ENCODE measurements around the gene CDK14. TPM values are rescaled to one million over a fixed set of nuclear protein-coding genes. Genes with fewer than 3 reads are reported as not detected.

CDK14 gene
- total RNA-seq, 4 donors from 2014 or later, result 29.3 to 37.8 (median 33.0) TPM

- no peak for DNase-seq
These were observed 248.3 kb downstream of the CDK14 start for GRCh38 chr7:90844421-90844820.

DNA sequence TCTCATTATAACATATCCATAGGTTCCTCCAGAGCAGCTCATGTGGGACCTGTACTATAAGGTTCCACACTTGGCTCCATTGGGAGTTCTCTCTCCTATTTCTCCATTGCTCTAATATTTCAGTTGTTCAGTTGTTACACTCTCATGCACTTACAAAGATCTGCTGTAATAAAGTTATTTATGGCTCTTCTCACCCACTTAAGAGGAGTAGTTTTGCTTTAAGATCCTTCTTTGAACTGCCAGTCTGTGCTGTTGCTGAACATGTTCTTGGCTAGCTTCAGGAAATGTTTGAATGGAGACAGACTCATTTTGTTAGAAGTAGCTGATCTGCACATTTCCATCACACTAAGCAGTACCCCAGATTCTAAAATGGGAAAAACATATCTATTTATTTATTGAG, 250.1 kb downstream of the CDK14 start:
- H3K27me3 ChIP-seq, result no peaks in the 10 kb centered on the region
- no peaks in the 10 kb centered on the region for H3K9me3 ChIP-seq
- no peaks in the 10 kb centered on the region for H3K4me1 ChIP-seq
- no peak for TF ChIP-seq POLR2A (IDR thresholded peaks at IDR 0.05)
- no peak for DNase-seq
- no peak overlapping the region for H3K4me3 ChIP-seq (replicated peaks in 1 of 3)
- intact Hi-C loops (cut with DNase I), result no loop called here
- no peak overlapping the region for H3K27ac ChIP-seq
- no peaks in the 10 kb centered on the region for H3K36me3 ChIP-seq

More at GRCh38 chr7:90844421-90844820, 248.3 kb downstream of the CDK14 start:
- Histone ChIP-seq H3K4me3 (replicated peaks in 1 of 3) (no peak overlapping the region), H3K4me1 (no peaks in the 10 kb centered on the region), H3K27me3 (no peaks in the 10 kb centered on the region), H3K36me3 (no peaks in the 10 kb centered on the region), H3K27ac (no peak overlapping the region), H3K9me3 (no peaks in the 10 kb centered on the region)
- TF ChIP-seq CTCF (IDR thresholded peaks at IDR 0.05) (no peak), POLR2A (IDR thresholded peaks at IDR 0.05) (no peak)
- WGBS, 2 donors, result 78 to 81% methylated on average over 1 of the region's 1 CpG
- intact Hi-C loops (cut with DNase I), result no loop called here

DNA sequence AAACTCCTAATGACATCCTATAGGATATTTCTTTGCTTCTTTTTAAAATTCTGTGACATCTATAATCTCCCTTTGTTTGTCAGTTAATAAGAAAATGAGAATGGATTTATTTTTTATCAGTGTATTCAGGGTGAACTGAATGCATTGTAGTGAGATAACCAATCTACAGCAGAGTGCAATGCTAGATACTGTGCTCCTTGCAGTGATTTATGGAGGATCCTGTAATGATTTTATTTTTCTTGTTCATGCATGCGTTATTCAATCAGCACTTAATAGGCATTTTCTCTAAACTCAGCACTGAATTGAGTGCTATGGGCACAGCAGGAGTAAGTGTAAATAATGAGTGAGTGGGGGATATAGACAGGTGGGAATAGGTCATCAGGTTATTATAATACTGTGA, 253.9 kb downstream of the CDK14 start:
- WGBS, 2 donors, result 83 to 94% methylated on average over 1 of the region's 1 CpG
- intact Hi-C loops (cut with DNase I), result no loop called here

GRCh38 chr7:90850471-90850870, 254.3 kb downstream of the CDK14 start:
- Histone ChIP-seq H3K27ac (no peak overlapping the region), H3K27me3 (no peaks in the 10 kb centered on the region), H3K36me3 (no peaks in the 10 kb centered on the region), H3K4me3 (replicated peaks in 1 of 3) (no peak overlapping the region), H3K4me1 (no peaks in the 10 kb centered on the region), H3K9me3 (no peaks in the 10 kb centered on the region)
- DNase-seq, result no peak
- 78 to 85% methylated on average over 2 of the region's 2 CpGs for WGBS, 2 donors
- no peak for TF ChIP-seq CTCF (IDR thresholded peaks at IDR 0.05)
- TF ChIP-seq POLR2A (IDR thresholded peaks at IDR 0.05), result no peak
- intact Hi-C loops (cut with DNase I), result no loop called here

More for the DNA sequence above, 253.9 kb downstream of the CDK14 start:
- Histone ChIP-seq H3K27me3 (no peaks in the 10 kb centered on the region), H3K27ac (no peak overlapping the region), H3K9me3 (no peaks in the 10 kb centered on the region), H3K4me1 (no peaks in the 10 kb centered on the region), H3K36me3 (no peaks in the 10 kb centered on the region), H3K4me3 (replicated peaks in 1 of 3) (no peak overlapping the region)
- TF ChIP-seq CTCF (IDR thresholded peaks at IDR 0.05) (no peak), POLR2A (IDR thresholded peaks at IDR 0.05) (no peak)
- DNase-seq, result no peak

DNA sequence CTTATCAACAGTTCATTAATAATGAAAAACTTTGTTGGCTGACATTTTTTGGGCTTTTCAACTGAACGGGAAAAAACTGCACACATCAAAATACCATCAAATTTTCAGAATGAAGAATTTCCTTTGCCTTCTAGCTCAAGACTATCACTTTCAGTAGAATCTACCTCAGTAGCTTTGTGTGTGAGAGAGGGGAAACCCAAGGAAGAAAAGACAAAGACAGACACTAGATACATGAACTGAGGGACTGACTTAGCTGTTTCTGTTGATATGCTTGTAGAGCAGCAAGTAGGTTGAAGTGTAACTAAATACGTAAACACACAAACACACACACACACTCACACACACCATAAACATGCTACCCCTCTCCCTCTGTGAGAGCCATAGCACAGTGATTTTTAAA, 257.1 kb downstream of the CDK14 start:
- intact Hi-C loops (cut with DNase I), result no loop called here
- DNase-seq, result no peak
- Histone ChIP-seq H3K27me3 (no peaks in the 10 kb centered on the region), H3K4me1 (no peaks in the 10 kb centered on the region), H3K36me3 (no peaks in the 10 kb centered on the region), H3K4me3 (replicated peaks in 1 of 3) (no peak overlapping the region), H3K27ac (no peak overlapping the region), H3K9me3 (no peaks in the 10 kb centered on the region)
- TF ChIP-seq POLR2A (IDR thresholded peaks at IDR 0.05) (no peak), CTCF (IDR thresholded peaks at IDR 0.05) (no peak)
- WGBS, 2 donors, result 96% methylated on average over 2 of the region's 2 CpGs
